ENCODE results near the gene FTSJ1.

FTSJ1 gene

DNA sequence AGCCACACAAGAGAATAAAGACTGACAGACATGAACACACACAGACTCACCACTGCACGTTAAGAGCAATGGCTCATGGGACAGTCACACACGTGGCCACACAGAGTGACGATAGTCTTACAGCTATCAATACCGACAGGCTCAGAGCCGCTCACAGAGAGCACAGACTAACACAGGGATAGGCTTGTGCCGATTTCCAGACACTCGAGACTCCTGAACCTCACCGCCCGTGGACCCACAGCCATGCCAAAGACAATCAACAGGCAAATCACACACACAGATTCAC is 5.2 kb upstream of the FTSJ1 start:
- no peak for DNase-seq (ENCODE audit: low read depth)

DNA sequence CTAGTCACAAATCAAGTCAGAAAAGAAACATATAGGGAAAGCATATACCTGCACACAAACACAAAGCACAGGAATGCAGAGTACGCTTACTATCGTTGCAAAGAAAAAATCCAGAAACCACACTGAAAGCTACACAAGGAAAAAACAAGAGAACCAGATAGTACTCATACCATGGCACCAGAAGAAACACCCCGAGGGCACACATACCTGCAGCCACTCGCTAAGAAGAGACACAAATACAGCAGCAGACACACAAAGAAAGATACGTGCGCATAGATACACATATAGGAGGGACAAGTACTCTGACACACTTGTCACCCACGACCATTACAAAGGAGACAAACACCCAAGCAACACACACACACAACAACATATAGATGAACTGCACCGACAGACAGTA is 4.5 kb upstream of the FTSJ1 start:
- no peak for DNase-seq (ENCODE audit: low read depth)

DNA sequence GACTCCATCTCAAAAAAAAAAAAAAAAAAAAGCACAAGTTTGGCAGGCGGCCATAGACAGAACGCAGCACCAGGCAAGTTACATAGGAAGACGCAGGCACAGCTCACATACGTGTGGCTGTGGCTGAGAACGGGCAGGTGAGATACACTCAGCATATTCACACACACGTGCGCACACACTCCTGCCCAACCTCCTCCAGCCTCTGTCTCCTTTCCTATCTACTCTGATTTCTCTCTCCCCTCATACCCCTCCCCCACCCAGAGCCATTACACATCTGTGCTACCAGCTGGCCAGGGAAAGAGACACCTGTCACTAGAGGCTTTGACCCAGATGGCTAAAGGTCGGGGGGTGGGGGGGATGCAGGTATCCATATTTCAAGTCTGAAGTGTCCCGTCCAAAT is 3.8 kb upstream of the FTSJ1 start:
- DNase-seq (ENCODE audit: low read depth): no peak

DNA sequence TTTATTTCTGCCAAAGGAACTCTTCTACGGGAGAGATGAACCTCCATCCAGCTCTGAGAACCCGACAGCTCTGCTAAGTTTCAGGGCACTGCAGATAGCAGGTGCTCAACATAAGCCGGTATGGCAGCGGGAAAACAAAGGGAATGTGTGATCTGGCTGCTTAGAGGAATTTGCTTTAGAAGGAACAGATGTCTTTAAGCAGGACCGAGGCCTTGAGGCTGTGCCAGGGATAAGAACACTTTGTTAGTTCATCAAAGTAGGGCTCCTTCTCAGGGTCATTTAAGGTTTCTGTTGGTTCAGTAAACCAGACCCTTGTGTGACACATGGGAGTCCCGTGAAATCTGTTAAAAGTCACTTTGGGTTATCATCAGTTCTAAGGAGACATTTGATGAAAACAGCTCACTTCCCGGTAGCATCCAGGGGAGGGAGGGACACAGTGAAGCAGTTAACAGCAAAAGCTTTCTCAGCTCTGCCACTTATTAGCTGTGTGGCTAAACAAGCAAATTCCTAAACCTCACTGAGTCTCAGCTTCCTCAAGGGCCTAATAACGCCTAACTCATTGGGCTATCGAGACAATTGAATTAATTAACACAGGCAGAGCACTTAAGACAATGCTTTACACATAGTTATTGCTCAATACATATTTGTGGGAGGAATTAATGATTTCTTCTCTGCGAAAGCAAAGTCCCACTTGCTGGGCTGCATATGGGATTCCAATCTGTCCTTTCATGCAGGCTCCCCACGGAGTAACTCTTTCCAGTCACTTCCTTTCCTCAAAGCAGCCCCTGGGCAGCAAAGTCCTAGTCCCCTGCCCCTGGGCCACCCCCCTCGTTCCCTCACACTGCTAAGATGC is 2.9 kb upstream of the FTSJ1 start:
- DNase-seq (ENCODE audit: low read depth): no peak

DNA sequence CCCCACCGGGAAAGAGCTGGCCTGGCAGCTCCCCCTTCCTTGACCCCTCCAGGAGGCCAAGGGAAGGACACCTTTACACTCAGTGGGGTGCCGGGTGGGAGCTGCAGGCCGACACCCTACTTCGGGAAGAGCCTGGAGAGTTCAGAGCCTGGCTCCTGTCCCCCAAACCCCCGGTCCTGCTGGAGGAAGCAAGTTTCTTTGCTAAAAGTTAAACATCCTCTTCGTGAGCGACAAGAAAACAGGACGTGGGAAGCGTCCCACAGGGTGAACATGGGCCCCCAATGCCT is 2.4 kb upstream of the FTSJ1 start:
- DNase-seq (ENCODE audit: low read depth): no peak

DNA sequence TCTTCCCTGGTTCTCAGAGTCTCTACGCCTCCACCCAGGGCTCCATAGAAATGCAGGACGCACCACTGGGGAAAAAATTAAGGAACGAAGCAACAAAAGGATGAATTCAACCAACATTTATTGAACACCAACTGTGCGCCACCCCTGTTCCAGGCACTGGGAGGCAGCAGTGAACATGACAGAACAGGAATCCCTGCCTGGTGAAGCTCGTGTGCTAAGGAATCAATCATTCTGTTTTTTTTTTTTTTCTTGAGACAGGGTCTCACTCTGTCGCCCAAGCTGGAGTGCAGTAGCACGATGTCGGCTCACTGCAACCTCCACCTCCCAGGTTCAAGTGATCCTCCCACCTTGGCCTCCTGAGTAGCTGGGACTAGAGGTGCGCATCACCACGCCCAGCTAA is 1.9 kb upstream of the FTSJ1 start:
- DNase-seq (ENCODE audit: low read depth): no peak

DNA sequence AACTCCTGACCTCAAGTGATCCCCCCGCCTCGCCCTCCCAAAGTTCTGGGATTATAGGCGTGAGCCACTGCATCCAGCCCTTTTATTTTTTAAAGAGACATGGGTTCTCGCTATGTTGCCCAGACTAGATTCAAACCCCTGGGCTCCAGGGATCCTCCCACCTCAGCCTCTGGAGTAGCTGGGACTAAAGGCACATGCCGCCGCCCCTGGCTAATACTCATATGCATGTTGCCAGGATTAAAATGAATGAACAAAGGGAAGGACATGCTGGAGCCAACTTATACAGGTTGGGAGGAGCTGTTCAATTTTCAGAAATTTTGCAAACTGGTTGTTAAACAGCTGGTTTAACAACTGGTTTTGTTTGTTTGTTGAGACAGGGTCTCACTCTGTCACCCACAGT is 1.4 kb upstream of the FTSJ1 start:
- DNase-seq (ENCODE audit: low read depth): no peak

DNA sequence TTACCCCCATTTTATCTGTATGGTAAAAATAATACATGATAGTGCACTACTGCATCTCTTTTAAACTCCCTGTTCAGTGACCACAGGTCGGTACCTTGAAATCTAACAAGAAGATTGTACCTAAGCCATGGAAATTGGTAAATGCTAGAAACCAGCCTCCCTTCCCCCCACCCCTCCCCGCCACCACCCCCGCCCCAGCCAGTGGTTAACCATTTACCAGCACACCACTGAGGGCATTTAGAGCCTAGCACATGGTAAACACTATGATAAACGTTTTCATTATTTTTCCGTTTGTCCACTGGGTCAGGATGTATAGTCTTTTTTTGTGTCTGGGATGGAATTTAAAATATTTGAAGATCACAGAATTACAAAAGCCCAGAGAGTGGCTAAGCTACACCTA is 703 bp upstream of the FTSJ1 start:
- DNase-seq (ENCODE audit: low read depth): no peak

DNA sequence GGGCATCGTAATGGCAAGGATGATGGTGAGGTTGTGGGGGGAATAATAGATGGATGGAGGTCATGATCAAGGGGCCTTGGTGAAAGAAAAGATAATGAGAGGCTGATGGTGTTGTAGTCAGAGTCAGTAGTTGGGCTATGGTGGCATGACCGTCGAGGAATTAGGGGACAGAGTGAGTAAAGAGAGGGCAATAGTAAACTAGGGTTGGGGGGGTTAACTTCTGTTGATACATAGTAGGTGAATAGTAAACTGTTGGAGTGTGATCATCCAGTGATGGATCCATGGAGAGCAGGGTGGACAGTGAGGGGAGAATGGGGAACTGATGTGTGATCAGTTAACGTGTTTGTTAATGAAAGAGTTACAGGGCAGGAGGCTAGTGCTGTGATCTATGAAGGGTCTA is 920 bp downstream of the FTSJ1 start:
- no peak for DNase-seq (ENCODE audit: low read depth)

DNA sequence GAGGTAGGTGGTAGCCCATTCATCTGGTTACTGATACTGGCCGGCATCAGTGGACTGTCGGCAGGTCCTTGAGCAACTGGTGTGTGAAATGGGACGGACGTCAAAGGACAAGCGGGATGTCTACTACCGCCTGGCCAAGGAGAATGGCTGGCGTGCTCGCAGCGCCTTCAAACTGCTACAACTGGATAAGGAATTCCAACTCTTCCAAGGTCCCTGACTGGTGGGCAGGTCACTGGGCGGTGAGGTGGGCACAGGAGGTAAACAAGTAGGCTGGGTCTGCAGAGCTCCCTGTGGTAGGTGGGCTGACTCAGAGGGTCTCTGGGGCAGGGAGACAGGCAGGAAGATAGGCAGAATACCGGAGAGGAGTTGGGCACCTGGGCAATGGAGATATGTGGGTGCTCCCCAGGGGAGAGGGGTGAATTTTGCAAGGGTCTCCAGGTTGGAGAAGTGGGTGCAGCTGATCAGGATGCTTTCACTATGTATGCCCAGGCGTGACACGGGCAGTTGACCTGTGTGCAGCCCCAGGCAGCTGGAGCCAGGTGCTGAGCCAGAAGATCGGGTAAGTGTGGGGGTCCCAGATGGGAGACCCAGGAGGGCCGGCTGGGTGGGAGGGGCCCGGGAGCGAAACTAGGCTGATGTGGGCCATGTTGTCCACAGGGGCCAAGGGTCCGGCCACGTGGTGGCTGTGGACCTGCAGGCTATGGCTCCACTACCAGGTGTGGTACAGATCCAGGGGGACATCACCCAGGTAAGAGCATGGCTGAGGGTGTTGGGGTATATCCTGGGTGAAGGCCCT is 2.2 kb downstream of the FTSJ1 start:
- no peak for DNase-seq (ENCODE audit: low read depth)

DNA sequence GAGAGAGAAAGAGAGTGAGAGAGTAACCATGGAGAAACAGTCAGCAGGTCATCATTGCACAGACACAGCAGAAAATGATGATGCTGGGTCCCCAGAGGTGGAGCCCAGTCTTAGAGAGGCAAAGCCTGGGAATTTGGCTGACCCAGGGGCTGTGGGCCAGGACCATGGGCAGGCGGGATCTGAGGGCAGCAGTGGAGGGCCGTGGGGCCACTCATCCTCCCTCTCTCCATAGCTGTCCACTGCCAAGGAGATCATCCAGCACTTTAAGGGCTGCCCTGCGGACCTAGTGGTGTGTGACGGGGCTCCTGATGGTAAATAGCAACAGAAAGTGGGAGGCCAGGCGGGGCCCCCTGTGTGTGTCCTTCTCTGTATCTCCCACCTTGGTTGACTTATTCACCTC is 2.8 kb downstream of the FTSJ1 start:
- DNase-seq (ENCODE audit: low read depth): no peak

DNA sequence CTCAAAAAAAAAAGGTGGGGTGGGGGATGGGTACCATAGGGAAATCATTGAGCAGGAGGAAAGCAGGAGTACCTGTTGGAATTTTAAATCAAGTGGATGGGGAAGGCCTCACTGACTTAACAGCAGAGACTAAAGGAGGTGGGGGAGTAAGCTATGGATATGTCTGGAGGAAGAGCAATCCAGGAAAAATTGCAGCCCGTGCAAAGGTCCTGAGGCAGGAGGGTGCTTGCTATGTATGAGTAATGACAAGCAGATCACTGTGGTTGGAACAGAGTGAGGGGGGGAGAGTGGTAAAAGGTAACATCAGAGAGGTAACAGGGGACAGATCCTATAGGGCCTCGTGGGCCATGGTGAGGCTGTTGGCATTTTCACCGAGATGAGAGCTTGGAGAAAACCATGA is 4.1 kb downstream of the FTSJ1 start:
- DNase-seq (ENCODE audit: low read depth): no peak

DNA sequence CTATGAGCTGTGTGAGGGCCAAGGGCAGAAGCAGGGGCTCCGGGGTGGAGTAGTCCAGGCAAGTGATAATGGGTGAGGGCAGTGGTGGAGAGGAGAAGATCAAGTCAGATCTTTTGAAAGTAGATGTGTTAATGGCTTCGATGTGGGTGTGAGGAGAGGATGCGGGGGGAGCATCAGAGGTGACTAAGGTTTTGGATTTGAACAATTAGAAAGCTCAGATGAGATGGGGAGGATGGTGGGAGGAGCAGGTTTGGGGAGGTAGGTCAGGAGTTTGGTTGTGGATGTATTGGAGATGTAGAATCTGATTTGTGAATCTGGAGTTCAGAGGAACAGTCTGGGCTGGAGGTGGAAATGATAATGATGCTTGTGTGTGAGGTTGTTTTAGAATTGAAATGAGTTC is 4.6 kb downstream of the FTSJ1 start:
- DNase-seq (ENCODE audit: low read depth): no peak

DNA sequence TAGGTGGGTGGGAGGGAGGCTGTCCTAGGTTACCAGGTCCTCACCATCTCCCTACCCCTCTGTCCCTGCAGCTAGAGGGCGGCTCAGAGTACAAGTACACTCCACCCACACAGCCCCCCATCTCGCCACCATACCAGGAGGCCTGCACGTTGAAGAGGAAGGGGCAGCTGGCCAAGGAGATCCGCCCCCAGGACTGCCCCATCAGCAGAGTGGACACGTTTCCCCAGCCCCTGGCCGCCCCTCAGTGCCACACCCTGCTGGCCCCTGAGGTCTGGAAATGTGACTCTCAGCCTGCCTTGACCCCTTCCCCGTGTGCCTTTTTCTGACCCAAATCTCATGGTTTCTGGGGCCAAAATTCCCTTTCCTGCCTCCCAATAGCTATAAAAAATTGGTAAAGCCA is 6.5 kb downstream of the FTSJ1 start:
- DNase-seq (ENCODE audit: low read depth): no peak

DNA sequence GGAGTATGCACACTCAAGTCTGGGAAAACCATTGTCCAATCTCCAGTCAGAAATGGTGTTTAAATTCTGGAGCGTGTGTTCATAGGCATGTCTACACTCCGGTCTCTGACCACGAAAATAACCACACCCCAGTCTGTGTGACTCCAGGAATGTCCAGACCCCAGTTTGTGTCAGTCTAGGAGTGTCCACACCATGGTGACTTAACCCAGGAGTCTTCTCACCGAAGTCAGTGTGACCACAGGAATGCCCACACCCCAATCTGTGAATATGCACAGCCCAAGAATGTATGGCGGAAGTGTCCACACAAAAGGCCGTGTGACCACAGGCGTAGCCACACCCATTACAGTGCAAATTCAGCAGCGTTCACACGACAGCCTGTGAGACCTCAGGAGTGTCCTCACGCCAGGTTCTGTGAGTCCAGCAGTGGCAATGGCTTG is 11.4 kb downstream of the FTSJ1 start:
- DNase-seq (ENCODE audit: low read depth): no peak

DNA sequence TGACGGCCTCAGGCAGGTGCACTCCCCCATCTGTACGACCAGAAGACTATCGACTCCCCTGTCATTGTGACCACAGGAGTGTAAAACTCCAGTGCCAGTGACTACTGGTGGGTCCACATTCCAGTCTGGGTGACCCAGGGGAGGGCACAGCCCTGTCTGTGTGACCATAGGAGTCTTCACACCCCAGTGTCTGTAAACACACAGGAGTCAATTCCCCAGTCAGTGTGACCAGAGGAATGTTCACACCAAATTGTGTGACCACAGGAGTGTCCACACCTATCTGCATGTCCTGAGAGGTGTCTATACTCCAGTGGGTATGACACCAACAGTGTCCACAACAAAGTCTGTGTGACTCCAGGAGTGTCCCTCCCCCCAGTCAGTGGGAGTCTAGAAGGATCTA is 12.0 kb downstream of the FTSJ1 start:
- no peak for DNase-seq (ENCODE audit: low read depth)

DNA sequence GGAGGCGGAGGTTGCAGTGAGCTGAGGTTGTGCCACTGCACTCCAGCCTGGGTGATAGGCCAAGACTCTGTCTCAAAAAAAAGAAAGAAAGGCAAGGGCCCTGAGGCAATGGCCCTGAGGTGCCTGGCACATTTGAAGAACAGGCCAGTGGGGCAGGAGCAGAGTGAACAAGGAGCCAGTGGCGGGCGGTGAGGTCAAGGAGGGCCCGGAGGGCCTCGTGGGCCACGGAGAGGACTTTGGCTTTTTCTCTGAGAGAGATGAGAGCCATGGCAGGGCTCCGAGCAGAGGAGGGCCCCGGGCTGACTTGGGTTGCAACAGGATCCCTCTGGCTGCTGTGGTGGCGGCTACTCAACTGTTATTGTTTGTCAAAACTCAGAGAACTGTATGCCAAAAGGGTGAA is 13.3 kb downstream of the FTSJ1 start:
- DNase-seq (ENCODE audit: low read depth): no peak

DNA sequence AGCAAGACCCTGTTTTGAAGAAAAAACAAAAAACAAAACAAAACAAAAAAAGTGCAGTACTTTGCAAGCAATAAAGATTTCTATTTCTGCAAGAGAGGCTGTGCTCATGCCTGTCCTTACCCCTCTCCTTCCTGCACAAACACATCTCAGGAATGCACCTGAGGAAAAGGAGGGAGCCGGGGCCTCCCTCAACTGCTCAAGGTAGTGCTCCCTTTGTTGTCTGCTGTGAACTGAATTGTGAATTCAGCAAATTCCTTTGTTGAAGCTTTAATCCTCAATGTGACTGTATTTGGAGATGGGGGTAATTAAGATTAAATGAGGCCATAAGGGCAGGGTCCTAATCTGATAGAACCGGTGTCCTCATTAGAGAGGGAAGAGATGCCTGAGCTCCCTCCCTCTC is 13.9 kb downstream of the FTSJ1 start:
- DNase-seq (ENCODE audit: low read depth): no peak

DNA sequence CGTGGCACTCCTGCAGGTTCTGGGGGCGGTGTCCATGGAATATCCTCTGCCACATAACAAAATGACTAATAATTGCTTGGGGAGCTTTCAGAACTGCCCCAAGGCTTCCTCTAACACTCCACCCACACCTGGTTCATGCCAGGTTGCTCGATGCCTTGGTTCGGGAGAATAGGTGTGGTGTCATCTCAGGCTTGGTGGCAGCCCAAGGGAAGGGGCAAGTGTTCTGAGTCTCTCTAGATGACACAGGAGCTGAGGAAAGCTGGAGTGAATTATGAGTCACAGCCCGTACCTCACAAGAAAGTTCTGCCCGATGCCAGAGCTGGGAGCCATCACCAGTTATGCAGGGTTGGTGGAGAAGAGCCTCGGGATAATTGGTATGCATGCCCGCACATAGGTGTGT is 14.7 kb downstream of the FTSJ1 start:
- DNase-seq (ENCODE audit: low read depth): no peak

DNA sequence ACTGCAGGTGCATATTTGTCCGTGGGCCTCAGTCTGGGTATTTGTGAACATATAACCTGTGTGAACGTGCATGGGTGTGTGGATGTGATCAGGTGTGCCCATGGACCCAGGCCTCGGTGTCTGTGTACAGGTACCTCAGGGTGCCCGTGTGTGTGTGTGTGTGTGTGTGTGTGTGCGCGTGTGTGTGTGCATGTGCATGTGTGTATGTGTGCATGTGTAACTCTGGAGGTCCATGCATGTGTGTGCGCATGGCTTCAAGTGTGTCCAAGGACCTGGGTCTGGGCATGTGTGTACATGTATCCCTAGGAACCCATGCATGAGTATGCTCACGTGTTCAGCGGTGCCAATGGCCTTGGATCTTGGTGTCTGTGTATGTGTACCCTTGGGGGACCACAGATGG is 15.8 kb downstream of the FTSJ1 start:
- DNase-seq (ENCODE audit: low read depth): no peak

DNA sequence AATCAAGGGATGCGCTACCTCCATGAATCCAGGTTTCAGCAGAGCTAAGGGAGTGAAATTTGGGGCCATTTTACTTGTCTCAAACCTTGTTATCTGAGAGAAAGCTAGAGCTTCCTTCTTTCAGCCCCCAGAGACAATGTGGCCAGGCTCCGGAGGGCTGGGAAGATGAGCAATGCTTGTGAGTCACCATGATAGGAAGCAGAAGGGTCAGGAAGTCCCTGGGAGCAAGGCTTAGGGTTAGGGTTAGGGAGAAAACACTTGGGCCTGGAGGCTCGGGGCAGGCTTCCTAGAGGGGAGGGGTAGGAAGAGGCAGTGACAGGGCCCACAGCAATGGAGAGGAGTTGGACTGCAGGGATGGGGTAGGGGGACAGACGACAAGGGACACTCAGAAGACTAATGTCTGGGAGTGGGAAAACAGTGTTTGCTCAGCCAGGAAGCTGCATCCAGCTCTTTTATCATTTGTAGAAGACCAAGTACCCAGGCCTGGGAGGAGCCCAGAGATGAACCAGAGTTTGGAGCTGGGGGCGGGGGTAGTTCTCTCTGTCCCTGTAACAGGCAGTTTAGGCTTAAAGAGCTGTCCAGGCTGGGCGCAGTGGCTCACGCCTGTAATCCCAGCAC is 16.4 kb downstream of the FTSJ1 start:
- no peak for DNase-seq (ENCODE audit: low read depth)

DNA sequence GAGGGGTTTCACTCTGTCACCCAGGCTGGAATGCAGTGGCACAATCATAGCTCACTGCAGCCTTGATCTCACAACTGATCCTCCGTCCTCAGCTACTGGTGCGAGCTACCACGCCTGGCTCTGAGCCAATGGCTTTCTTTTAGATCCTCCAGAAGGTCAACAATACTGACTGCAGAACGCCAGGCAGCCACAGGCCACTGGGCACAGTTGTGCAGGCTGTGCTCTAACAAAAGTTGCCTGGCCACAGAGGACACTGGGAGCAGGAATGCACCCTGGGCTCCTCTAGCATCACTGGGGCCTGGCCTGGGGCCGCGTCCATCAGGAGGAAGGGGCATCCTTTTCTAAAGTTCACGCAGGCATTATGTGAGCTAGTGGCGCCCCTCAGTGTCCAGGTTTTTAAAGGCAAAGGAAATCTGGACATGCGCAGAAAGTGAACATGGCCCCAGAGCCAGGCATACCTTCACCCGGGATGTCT is 17.9 kb downstream of the FTSJ1 start:
- no peak for DNase-seq (ENCODE audit: low read depth)

DNA sequence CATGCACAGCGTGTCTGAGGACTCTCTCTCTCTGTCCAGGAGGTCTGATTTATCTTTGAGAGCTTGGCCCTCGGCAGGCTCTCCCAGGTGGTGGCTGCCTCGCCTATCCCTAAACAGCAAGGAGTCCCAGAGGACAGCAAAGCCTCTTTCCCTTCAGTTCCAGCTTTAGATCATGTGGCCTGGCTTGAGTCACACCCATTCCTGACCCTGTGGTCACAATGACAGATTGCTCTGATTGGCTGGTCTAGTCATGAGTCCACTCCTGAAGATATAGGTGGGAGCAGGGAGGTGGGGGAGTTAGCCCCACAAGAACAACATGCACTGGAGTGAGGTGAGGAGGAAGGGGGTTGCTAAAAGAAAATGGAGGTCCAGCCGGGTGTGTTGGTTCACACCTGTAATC is 20.7 kb downstream of the FTSJ1 start:
- DNase-seq (ENCODE audit: low read depth): no peak

DNA sequence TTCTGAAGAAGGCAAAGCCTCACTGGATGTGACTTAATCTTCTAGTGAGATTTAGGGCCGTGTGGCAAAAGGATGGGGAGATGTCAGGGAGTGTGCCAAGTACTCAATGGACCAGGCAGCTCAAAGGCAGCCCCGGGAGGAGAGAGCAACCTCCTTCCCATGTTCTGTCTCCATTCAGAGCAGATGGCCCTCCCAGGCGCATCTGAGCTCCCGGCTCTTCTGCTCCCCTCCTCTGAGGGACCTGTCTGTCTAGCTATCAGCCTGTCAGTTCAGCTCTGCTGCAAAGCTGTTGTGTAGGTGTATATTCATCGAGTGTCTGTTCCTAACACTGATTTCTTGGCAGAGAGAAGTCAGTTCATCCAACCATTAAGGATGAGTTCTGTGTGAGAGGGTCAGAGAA is 21.9 kb downstream of the FTSJ1 start:
- DNase-seq (ENCODE audit: low read depth): no peak

Data from stimulated activated CD8-positive, alpha-beta memory T cell treated with anti-CD3 and anti-CD28 coated beads, Interleukin-12 subunit alpha, Interleukin-12 subunit beta, amount 100 ng/mL, for 4 hours (primary cell).